Caco-2 (cell line): ENCODE results near the gene GFRA1. TPM values are rescaled to one million over a fixed set of nuclear protein-coding genes. Genes with fewer than 3 reads are reported as not detected.

ENCODE experiments used
- BruUV-seq: library from RNA; stranded (reverse); fragments of 400-500 nt; replicated peaks from 2 replicates; lab custom pipeline; 2021; lab: Mats Ljungman, UMichigan
- CTCF ChIA-PET: fragments of 300-600 bp; sonication (Branson Sonifier 250); formaldehyde crosslinking; loops from one replicate; lab custom pipeline; 2022; ENCODE audit warnings: antibody characterized with exemption; lab: Charles Lee
- POLR2A ChIA-PET: fragments of 300-600 bp; sonication (Branson Sonifier 250); formaldehyde crosslinking; loops from one replicate; lab custom pipeline; 2022; ENCODE audit warnings: antibody characterized with exemption; lab: Charles Lee
- DNase-seq, 2 experiments: peaks; one replicate each; pipeline versions ENCODE4 v3.0.0 to v3.0.0-alpha.2; 2020 to 2022
- H3K27me3 ChIP-seq: replicated peaks from 2 replicates; pipeline ENCODE4 v1.6.0; 2011; ENCODE audit warnings: low read length; ENCODE audit not compliant: control insufficient read depth, insufficient read depth
- H3K36me3 ChIP-seq: 2 replicates; pipeline ENCODE4 v1.5.1; 2011; ENCODE audit warnings: low read length; ENCODE audit not compliant: control insufficient read depth, insufficient read depth
- H3K4me1 ChIP-seq: fragments of 250-450 bp; sonication (Bioruptor Pico); 2 replicates; pipeline ENCODE4 v1.5.1; 2020; ENCODE audit warnings: mild to moderate bottlenecking
- H3K4me3 ChIP-seq: 2 replicates; pipeline ENCODE4 v1.5.1; 2011; ENCODE audit warnings: low read depth, mild to moderate bottlenecking, control low read depth, low read length
- H3K9me3 ChIP-seq: fragments of 250-450 bp; sonication (Bioruptor Pico); 2 replicates; pipeline ENCODE4 v1.5.1; 2020; ENCODE audit warnings: mild to moderate bottlenecking, moderate library complexity
- H3K27ac Mint-ChIP-seq: one replicate; pipeline ENCODE4 v1.8.0; 2022; ENCODE audit warnings: mixed read lengths; ENCODE audit not compliant: unreplicated experiment
- H3K27me3 Mint-ChIP-seq: one replicate; pipeline ENCODE4 v1.8.0; 2022; ENCODE audit warnings: mixed read lengths; ENCODE audit not compliant: insufficient read depth, unreplicated experiment
- H3K36me3 Mint-ChIP-seq: one replicate; pipeline ENCODE4 v1.8.0; 2022; ENCODE audit warnings: mild to moderate bottlenecking, mixed read lengths; ENCODE audit not compliant: insufficient read depth, unreplicated experiment
- H3K4me1 Mint-ChIP-seq: one replicate; pipeline ENCODE4 v1.8.0; 2022; ENCODE audit warnings: low read depth, mixed read lengths; ENCODE audit not compliant: unreplicated experiment
- H3K4me3 Mint-ChIP-seq: one replicate; pipeline ENCODE4 v1.8.0; 2022; ENCODE audit warnings: mild to moderate bottlenecking, moderate library complexity, mixed read lengths; ENCODE audit not compliant: unreplicated experiment
- H3K9me3 Mint-ChIP-seq: one replicate; pipeline ENCODE4 v1.8.0; 2022; ENCODE audit warnings: mixed read lengths; ENCODE audit not compliant: unreplicated experiment
- intact Hi-C: fragments of 100-400 bp; cut with micrococcal nuclease; formaldehyde crosslinking; loops from one replicate; pipeline ENCODE4 v1.10.0; 2022; ENCODE audit not compliant: unreplicated experiment
- total RNA-seq: library from RNA; stranded (reverse); gene quantifications from 2 replicates; pipeline ENCODE4 v1.2.3, GENCODE V29; 2022
- TF ChIP-seq, protein P1 (sequence below), 2 experiments: fragments of 200-600 bp in 1 of 2; IDR thresholded peaks; 1 replicate in 1 of 2; 2 replicates in 1 of 2; pipeline versions ENCODE4 v1.5.1 to v1.8.0; 2011 to 2022; ENCODE audit warnings: antibody characterized with exemption in 1 of 2, control low read depth in 1 of 2, inconsistent platforms in 1 of 2, low read depth in 1 of 2, low read length in 1 of 2, mild to moderate bottlenecking in 1 of 2, moderate library complexity in 1 of 2; ENCODE audit not compliant: insufficient read depth in 1 of 2, severe bottlenecking in 1 of 2, unreplicated experiment in 1 of 2

The GFRA1 gene
- total RNA-seq, 1 experiment from 2014 or later: not detected

DNA sequence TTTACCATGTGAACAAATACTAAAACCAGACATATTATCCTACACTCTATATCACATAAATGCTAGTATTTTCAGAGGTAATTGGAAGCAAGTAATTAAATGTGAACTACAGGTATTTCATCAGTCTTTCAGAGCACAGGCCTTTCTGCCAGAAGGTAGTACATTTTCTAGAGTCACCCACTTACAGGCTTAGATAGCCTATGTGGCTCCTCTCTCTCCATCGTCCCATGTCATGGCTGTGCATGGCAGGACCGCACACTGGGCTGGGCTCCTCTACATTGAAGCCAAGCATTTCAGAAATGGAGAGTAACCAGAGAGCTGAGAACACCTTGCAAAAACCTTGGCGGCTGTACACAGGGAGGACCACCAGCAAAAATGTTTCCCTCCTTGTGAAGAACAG is 49.7 kb downstream of the GFRA1 start:
- TF ChIP-seq, protein P1, sequence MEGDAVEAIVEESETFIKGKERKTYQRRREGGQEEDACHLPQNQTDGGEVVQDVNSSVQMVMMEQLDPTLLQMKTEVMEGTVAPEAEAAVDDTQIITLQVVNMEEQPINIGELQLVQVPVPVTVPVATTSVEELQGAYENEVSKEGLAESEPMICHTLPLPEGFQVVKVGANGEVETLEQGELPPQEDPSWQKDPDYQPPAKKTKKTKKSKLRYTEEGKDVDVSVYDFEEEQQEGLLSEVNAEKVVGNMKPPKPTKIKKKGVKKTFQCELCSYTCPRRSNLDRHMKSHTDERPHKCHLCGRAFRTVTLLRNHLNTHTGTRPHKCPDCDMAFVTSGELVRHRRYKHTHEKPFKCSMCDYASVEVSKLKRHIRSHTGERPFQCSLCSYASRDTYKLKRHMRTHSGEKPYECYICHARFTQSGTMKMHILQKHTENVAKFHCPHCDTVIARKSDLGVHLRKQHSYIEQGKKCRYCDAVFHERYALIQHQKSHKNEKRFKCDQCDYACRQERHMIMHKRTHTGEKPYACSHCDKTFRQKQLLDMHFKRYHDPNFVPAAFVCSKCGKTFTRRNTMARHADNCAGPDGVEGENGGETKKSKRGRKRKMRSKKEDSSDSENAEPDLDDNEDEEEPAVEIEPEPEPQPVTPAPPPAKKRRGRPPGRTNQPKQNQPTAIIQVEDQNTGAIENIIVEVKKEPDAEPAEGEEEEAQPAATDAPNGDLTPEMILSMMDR (IDR thresholded peaks at IDR 0.05; ENCODE audit: insufficient read depth in 1 of 2, low read depth in 1 of 2, low read length in 1 of 2, severe bottlenecking in 1 of 2, unreplicated experiment in 1 of 2): no peak
- DNase-seq: no peak
- intact Hi-C loops: no loop called here
- no TSS peak for BruUV-seq
- CTCF ChIA-PET: no interaction called here
- no peaks in the 10 kb centered on the region for H3K4me1 ChIP-seq
- no peaks in the 10 kb centered on the region for H3K27me3 ChIP-seq
- H3K36me3 ChIP-seq: no peaks in the 10 kb centered on the region
- no peak overlapping the region for H3K4me3 ChIP-seq
- POLR2A ChIA-PET: no interaction called here
- H3K9me3 ChIP-seq: no peaks in the 10 kb centered on the region
- no peak overlapping the region for H3K4me3 Mint-ChIP-seq
- no peaks in the 10 kb centered on the region for H3K4me1 Mint-ChIP-seq
- H3K36me3 Mint-ChIP-seq: no peaks in the 10 kb centered on the region
- no peaks in the 10 kb centered on the region for H3K27me3 Mint-ChIP-seq
- no peak overlapping the region for H3K27ac Mint-ChIP-seq
- H3K9me3 Mint-ChIP-seq: no peaks in the 10 kb centered on the region

GRCh38 chr10:116221053-116221452 is 52.0 kb downstream of the GFRA1 start:
- Mint-ChIP-seq H3K4me1 (no peaks in the 10 kb centered on the region), H3K4me3 (no peak overlapping the region), H3K36me3 (no peaks in the 10 kb centered on the region), H3K27me3 (no peaks in the 10 kb centered on the region), H3K27ac (no peak overlapping the region), H3K9me3 (no peaks in the 10 kb centered on the region)
- Histone ChIP-seq H3K9me3 (no peaks in the 10 kb centered on the region), H3K4me1 (no peaks in the 10 kb centered on the region), H3K36me3 (no peaks in the 10 kb centered on the region), H3K27me3 (no peaks in the 10 kb centered on the region), H3K4me3 (no peak overlapping the region)
- ChIA-PET POLR2A (no interaction called here), CTCF (no interaction called here)
- DNase-seq: no peak
- BruUV-seq: no TSS peak
- intact Hi-C loops: no loop called here
- TF ChIP-seq, protein P1 (IDR thresholded peaks at IDR 0.05; ENCODE audit: insufficient read depth in 1 of 2, low read depth in 1 of 2, low read length in 1 of 2, severe bottlenecking in 1 of 2, unreplicated experiment in 1 of 2): no peak

- DNase-seq: no peak
- Histone ChIP-seq H3K27me3 (no peaks in the 10 kb centered on the region), H3K36me3 (no peaks in the 10 kb centered on the region), H3K4me3 (no peak overlapping the region), H3K4me1 (no peaks in the 10 kb centered on the region), H3K9me3 (no peaks in the 10 kb centered on the region)
- H3K4me3 Mint-ChIP-seq: no peak overlapping the region
- no peaks in the 10 kb centered on the region for H3K4me1 Mint-ChIP-seq
- ChIA-PET CTCF (no interaction called here), POLR2A (no interaction called here)
- no peak overlapping the region for H3K27ac Mint-ChIP-seq
- TF ChIP-seq, protein P1 (IDR thresholded peaks at IDR 0.05; ENCODE audit: insufficient read depth in 1 of 2, low read depth in 1 of 2, low read length in 1 of 2, severe bottlenecking in 1 of 2, unreplicated experiment in 1 of 2): no peak
- no peaks in the 10 kb centered on the region for H3K27me3 Mint-ChIP-seq
- intact Hi-C loops: no loop called here
- no peaks in the 10 kb centered on the region for H3K9me3 Mint-ChIP-seq
- no peaks in the 10 kb centered on the region for H3K36me3 Mint-ChIP-seq
- no TSS peak for BruUV-seq
Observed at GRCh38 chr10:116216676-116217075, 56.3 kb downstream of the GFRA1 start.
